IPS-NIHi11 (cell line): Measurements from ENCODE around the gene DMRTB1.

ENCODE experiments used
- DNase-seq: peaks from one replicate; pipeline ENCODE4 v3.0.0; 2012; ENCODE audit warnings: mixed read lengths, low spot score

DMRTB1 gene

DNA sequence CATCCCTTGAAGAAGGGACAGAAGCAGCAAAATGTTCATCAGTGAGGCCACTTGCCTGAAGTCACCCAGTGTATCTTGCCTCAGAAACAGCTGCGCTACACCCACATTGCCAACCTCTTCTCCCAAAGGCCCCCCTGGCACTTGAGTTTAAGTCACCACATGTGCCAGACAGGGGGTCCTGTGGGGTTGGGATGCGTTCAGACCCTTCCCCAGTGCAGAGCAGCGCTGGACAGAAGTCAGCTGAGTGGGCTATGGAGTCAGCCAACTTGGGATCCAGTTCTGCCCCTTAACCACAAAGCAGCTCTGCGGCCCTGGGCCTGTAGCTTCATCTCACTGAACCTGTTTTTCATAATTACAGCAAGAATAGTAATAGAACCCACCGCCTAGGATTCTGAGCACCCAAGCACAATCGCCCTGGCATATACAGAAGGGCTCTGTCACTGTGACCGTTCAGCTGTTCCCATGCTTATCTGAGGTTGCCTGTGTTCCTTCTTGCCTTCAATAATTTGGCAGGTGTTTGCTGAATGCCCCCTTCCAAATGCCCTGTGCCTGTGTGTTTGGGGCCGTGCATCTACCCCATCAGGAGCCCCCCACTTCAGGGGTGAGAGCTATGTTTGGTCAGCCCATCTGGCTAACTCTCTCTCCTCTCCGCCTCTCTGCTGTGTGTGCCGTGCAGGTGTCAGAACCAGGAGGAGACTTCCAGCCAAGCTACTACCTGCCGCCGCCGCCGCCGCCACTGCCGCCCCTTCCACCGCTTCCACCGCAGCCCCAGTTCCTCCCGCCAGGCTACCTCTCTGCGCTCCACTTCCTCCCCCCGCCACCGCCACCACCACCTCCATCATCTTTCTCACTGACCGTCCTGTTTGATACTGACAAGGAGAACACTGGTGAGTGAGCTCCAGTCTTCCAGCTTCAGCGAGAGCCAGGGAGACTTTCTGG lies 5.0 kb downstream of the DMRTB1 start:
- DNase-seq: no peak

DNA sequence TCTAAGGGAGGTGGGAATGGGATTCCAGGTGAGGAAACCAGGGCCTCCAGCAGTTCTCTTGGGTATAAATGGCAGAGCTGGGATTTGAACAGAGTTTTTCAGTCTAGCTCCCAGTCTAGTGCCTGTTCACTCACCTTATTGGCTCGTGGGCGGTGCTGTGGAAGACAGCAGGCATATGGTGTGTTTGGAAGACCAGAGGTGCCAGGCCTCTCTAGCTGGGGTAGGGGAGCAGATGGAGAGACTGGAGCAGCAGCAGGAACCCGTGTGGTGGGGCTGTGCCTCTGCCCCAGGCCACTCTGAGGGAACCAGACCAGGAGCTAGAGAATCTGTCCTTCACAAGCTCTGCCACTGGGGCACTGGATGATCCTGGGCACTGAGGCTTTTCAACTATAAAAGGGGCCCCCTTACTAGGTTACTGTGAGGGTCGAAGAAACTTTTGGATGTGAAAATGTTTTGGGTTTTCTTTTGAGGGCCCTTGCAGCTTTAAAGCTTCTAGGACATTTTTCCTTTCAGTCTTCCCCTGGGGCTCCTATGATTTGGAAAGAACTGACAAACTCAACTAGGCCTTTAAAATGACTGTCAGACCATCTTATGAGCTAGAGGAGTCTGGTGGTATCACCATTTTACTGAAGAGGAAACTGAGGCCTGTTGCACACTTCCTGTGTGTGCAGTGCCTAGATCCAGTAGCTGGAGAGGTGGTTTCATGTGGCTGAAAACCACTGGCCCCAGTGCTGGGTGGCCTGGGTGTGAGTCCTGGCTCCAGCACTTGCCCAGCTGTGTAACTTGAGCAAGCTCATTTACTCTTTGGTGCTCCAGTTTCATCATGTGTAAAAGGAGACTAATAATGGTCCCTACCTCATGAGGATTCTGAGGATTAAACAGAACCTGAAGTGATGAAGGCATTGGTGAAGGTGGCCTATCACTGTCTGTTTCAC lies 6.1 kb downstream of the DMRTB1 start:
- DNase-seq: no peak

DNA sequence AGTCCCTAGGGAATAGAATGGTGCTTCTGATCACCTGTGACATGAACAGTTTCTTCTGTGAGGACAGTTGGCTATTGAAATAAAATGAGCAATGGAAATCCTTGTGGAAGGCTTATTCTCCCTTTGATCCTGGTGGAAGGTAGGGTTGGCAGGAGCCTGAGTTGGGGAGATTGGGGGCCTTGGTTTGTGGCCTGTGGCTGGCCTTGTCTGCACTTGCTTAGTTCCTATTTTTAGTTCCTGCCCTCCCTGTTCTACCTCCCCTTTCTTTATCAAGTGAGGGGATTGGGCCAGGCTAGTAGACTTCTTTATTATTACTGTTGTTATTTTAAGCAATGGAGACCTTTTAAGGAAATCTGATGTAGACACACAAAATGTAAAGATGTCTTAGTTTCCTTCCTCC lies 8.2 kb downstream of the DMRTB1 start:
- DNase-seq: no peak

DNA sequence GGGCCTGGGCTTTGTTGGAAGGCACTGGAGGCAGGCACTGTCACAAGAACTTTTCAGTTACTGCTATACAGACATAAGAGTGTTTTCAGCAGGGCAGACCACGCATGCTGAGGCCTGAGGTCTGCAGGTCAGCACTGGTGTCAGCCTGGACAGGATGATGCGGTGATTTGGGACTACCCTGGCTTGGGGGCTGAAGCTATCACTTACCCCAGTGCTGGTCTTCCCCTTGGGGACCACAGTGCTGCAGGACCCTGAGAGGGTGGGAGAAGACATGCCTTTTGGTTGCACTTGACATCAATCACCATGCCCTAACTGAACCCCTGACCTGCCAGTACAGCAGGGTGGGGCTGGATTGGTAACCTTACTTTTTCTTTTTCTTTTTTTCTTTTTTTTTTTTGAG lies 9.2 kb downstream of the DMRTB1 start:
- no peak for DNase-seq

DNA sequence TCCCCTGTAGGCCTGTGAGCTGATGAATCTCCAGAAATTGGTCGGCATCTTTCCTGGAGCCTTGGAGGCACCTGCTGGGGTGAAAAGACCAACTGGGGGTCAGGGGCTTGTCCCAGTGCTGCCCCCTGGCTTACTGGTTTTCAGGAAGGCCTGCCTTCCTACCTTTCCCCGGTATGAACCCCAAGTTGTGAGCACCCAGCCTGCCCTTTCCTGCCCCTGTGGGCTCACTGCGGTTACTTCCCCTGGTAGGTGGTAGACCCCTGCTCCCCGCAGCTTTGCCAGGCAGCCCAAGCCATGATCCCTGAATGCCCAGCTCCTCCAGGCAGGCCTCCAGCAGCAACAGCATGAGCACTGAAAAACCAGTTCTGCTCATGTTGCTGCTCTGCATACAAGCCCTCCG lies 10.2 kb downstream of the DMRTB1 start:
- no peak for DNase-seq

DNA sequence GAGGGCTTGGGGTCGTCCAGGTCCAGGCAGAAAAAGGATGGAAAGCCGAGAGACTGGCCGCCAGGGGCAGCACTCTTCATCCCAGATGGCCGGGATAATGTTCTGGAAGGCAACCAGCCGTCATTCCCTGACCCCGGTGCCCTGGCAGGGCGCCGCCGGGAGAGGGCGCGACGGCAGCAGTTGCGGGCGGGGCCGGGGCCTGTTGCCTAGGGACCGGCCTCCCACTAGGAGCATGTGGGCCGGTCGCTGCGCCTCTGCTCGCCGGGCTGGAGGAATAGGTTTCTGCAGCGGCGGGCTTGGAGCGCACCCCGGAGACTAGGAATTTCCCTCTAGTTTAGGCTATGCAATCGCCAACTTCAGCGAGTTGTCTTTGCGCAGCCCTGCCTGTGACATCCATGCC lies 11.0 kb downstream of the DMRTB1 start:
- peak; percentile 98 for DNase-seq

DNA sequence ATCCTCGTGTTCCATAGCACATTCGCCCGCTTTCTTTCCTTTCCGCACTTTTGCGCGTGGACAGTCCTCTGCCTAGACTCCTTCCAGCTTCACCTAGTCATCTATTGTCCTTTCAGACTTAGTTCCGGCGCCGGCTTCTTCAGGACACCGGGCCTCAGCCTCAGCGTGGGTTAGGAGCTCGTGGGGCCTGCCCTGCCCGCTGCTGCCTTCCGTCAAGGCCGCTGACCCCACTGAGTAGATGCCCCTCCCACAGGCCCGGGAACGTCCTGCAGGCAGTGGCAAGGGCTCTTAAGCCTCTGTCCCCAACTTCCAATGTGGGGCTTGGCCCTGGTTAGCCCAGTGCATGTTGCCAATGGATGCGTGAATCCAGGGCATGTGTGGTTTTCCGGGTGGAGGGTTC lies 11.4 kb downstream of the DMRTB1 start:
- no peak for DNase-seq

DNA sequence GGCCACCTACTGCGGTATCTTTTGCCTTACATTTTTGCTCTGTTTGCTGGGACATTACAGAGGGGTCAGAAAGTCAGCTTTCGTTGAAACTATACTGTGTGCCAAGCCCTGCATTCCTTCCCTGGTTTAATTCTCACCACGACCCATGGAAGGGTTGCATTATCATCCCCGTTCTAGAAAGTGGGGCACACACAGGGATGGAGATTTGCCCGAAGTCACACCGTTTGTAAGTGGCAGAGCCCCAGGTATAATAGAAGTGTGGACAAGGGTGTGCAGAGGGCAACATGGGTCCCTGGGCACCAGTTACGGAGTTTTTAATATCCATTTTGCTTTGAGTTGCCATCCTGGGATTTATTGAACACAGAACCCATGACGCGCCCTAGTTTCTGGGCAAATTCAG lies 11.8 kb downstream of the DMRTB1 start:
- no peak for DNase-seq

DNA sequence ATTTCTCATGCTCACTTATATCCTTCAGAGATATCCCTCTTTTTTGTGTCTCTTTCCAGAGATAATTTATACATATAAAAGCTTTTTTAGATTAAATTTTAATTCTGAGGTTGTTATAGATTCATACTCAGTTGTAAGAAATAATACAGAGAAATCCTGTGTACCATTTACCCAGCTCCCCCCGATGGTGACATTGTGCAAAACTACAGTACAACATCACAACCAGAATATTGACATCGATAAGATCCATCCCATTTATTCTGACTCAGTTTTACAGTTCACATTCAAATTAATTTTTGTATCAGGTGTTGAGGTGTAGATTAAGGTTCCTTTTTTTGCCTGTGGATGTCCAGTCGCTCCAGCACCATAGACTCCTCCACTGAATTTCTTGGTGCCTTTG lies 14.3 kb downstream of the DMRTB1 start:
- no peak for DNase-seq

DNA sequence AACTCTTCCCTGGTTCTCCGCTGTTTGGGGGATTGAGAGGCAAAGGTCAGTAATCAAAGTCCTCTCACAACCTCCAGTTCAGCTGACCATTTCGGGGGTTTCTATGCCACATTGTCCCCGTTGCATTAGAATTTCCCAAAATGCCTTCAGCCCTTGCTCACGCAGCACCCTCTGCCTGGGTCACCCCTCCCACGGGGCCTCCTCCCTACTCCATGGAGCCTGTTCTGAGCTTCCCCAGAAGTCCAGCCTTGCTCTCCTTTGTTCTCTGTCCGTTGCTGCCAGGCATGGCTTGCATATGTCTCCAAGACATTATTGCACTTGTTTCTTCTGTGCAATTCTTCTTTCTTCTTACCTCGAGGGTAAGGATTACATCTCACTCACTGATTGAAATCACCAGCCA lies 16.5 kb downstream of the DMRTB1 start:
- no peak for DNase-seq

DNA sequence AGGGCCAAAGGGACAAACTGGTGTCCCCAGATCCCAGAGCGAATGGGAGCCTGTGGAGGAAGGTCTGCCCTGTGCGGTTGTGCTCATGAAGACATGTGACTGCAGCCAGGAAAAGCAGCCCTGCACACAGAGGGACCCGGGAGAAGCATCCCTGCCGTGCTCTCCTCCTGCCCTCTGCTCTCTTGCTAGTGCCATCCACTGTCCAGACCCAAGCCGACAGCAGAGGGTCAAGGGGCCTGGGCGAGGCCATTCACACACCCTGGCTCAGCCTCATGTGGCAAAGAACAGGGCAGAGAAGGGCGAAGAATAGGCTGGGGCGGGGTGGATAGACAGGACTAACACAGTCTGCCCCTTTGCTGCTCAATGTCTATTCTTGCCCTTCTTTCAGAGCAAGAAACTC lies 17.4 kb downstream of the DMRTB1 start:
- no peak for DNase-seq

DNA sequence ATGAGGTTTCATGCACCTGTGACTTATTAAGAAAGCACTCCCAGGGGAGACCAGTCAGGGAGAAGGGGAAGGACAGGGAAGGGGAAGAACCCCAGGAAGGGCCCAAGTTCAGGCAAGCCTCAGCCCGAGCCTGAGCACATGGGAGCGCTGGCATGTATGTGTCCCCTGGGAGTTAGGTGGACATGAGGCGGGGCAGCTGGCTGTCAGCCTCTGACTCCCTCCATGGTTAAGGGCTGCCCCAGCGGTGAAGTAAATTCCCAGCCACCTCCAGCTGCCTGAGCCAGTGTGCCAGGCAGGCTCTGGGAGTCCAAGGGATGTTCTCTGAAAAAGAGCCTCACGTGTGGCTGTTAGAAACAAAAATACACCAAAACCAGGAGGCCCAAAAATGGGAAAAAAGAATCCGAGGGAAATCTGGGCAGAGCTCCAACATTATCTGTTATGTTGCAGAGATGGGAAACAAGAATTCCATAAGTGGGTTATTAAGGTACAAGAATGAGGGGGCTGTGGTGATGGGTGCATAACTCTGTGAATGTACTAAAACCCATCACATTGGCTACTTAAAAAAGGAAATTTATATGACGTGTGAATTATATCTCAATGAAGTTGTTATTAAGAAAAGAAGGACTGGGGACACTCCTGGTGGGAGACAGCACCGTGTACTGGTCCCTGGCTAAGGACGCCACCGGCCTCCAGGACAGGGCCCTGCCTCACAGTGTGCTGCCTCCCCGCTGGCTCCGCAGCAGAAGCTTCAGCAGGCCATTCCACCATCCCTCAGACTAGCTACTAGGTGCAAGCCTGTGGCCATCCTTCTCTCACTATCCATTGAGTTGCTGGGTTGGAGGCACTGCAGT lies 18.7 kb downstream of the DMRTB1 start:
- DNase-seq: no peak

DNA sequence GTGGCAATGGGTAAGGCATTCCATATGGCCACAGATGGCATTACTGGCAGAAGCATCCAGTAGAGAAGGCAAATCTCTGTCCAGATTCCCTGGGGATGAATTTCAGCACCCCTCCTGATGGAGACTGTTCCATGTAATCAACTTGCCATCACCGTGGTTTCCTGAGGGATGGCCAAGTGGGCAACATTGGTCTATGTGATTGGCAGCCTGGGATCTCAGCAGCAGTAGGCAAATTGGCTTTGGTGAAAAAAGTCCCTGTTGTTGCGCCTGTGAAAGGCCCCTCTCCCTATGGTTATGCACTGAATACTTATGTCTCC lies 19.3 kb downstream of the DMRTB1 start:
- no peak for DNase-seq

DNA sequence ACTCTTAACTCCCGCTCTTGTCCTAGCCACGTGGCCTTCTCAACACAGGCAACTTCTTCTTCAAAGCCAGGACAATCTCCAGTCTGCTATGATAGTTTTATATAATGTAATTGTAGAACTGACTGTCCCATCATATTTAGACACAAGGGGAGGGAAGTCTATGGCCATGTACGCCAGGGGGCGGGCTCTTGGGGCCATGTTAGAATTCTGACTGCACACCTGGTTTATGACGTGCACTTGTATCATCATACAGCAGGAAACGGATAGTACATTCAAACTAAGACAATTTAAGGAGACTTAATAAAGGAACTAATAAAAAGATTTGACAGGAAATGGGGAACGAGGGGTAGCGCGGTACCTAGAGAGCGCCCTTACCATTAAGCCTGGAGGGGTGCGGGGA lies 21.5 kb downstream of the DMRTB1 start:
- no peak for DNase-seq

DNA sequence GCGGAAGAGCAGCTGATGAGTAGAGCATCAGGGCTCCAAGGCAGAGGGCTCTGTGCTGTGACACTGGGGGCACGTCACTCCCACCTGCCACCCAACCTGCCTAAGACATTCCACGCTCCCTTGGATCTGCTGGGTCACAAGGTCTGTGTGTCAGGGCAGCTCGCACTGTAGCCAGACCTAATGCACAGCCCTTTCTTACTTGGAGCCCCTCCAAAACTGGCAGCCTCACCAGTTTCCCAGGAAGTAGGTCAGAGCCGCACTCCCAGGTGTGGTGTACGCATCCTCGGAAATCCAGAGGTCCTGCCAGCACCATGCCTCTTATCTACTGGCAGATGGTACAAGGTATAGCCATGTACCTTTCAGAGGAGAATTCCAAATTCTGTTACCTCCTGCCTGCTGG lies 22.3 kb downstream of the DMRTB1 start:
- DNase-seq: no peak

DNA sequence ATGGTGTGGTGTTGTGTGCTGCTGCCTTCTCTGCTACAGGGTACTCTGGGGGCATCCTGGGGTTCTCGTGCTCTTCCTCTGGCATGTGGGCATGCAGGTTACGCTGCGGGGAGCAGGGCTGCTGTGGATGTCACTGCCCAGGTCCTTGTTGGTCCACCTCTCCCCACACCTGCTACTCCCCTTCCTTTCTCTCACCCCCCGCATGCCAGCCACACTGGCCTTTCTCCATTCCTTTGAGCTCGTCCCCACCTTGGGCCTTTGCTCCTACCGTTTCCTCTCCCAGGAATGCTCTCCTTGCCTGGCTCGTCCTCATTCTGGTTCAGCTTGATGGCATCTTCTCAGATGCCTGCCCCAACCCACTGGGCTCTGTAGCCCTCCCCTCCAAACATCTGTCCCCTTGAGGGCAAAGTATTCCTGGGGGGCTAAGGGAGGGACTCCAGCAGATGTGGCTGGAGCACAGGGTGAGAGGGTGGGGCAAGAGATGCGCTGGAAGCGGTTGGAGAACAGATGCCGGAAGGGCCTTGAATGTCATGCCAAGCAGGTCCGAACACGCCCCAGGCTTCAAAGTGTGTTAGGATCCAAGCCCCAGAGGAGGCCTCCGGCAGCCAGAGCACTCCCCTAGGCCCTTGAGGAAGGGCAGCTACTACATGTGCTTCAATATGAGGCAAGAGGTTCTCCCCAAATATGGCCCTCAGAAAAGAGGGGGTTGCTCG lies 23.4 kb downstream of the DMRTB1 start:
- no peak for DNase-seq

DNA sequence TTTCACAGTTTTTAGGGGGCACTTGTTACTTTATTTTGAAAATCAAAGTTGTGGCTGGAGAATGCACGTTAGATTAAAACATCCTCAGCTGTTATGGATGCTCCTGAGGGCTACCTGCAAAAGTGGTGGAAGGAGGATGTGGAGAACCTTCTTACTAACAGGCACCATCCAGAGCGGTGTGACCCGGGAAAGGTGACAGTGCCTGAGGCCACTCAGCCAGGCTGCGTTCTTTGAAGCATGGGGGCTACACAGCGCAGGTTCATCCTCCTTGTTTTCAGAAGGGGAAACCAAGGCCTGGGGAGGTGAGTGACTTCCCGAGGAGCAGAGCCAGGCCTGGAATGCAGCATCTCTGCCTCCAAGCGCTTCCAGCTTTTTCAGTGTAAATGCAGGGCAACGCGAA lies 24.0 kb downstream of the DMRTB1 start:
- DNase-seq: no peak

DNA sequence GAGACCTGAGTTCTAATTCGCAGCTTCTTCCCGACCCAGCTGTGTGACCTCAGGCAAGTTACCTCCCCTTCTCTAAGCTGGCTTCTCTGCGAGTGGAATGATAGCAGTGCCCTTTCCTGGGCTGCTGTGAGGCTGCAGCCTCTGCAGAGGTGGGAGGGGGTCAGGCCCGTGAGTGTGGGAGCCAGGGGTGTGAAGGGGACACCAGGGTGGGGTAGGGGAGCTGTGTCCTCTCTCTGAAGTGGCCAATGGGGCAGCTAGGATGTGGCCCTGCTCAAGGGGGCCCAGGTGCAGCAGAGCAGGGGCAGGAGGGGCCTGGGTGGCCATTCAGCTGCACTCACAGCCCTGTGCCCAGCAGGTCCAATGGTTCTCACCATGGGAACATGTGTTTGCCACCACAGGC lies 24.5 kb downstream of the DMRTB1 start:
- no peak for DNase-seq

DNA sequence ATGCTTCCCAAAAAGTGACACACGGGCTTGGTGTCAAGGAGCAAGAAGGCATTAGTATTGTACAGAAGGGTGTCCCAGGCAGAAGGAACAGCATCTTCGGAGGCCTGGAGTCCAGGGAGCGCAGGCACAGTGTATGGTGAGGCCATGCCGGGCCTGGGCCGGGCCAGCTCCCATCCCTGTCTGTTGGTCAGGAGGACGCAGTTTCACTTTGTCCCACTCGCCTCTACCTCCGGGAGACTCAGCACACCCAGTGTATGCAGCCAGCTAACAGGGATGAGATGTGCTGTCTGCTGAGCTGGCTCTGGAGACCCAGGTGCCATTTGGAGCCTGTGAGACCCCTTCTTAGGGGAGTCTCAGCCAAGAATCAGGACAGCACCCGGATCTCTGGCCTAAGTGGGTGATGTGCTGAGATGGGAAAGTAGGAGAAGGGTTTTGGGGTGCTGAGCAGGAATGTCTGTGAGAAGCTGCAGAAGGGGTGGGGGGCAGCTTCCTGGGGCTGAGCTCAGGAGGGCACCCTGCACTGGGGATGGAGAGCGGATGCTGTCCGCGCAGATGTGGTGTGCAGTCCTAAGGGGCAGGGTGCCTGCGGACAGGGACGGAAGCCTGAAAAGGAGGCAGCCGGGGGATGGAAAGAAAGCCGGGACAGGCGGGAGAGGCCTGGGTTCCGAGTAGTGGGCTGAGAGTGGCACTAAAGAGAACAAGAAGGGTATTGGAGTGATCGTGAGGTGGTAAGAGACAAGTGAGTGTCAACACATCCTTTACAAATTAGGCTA lies 25.7 kb downstream of the DMRTB1 start:
- no peak for DNase-seq

DNA sequence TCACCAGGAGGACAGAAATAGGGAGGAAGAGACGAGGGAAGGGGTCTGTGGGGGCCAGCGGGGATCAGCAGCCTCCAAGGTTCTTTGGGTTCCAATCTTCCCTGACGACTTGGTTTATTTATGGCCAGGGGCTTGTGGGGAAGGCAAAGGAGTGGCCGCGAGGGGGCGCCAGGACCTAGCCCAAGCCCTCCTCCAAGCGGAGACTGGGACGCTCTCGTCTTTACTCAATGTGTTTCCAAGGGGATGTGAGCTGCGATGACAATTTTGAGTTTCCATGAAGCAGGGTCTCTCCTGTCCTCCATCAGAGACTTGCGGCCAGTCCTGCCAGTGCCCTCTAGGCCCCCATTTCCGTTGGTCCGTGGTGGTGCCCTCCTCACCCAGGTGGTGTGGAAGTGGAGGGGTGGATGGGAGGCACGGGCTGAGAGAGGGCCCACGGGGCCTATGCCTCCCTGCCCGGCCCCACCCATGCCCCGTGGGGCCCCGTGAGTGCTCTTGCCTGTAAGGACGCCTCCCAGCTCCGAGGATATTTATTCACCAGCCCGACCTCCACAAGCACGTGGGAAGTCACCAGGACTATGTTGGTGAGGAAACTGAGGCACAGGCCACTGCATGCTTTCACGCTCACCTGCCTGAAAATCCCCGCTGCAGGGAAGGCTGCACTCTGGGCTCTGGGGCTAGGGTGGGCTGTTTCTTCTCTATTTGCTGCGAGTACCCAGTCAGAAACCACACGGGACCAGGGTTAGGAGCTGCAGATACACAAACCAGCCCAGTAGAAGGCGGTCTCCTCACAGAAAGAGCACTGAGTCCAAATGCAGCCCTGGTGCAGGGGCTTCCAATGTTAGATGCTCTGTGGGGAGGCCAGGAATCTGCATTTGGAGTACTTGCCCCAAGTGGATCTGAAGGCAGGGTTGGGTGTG lies 26.5 kb downstream of the DMRTB1 start:
- peak; percentile 93 for DNase-seq
